Mononuclear cell (primary cell): ENCODE data around the gene TANGO2. TPM values are rescaled to one million over a fixed set of nuclear protein-coding genes. Genes with fewer than 3 reads are reported as not detected.

Experiments
- H3K27me3 ChIP-seq: 2 replicates; pipeline ENCODE4 v1.6.0; 2011; ENCODE audit warnings: low read length, control low read depth; ENCODE audit not compliant: insufficient read depth
- H3K4me1 ChIP-seq: 2 replicates; pipeline ENCODE4 v1.5.1; 2011; ENCODE audit warnings: mild to moderate bottlenecking, low read length, control low read depth; ENCODE audit not compliant: insufficient read depth
- H3K4me3 ChIP-seq: 2 replicates; pipeline ENCODE4 v1.5.1; 2011; ENCODE audit warnings: mild to moderate bottlenecking, low read length, moderate library complexity
- H3K9me3 ChIP-seq: 2 replicates; pipeline ENCODE4 v1.5.1; 2011; ENCODE audit warnings: low read depth, mild to moderate bottlenecking, control low read depth, low read length
- total RNA-seq: library from RNA; depleted of rRNA; stranded (reverse); fragments of >200 nt; gene quantifications from one replicate; pipeline ENCODE4 v1.2.3, GENCODE V29; 2012

Gene TANGO2
- total RNA-seq, 1 donor = 20.1 TPM

DNA sequence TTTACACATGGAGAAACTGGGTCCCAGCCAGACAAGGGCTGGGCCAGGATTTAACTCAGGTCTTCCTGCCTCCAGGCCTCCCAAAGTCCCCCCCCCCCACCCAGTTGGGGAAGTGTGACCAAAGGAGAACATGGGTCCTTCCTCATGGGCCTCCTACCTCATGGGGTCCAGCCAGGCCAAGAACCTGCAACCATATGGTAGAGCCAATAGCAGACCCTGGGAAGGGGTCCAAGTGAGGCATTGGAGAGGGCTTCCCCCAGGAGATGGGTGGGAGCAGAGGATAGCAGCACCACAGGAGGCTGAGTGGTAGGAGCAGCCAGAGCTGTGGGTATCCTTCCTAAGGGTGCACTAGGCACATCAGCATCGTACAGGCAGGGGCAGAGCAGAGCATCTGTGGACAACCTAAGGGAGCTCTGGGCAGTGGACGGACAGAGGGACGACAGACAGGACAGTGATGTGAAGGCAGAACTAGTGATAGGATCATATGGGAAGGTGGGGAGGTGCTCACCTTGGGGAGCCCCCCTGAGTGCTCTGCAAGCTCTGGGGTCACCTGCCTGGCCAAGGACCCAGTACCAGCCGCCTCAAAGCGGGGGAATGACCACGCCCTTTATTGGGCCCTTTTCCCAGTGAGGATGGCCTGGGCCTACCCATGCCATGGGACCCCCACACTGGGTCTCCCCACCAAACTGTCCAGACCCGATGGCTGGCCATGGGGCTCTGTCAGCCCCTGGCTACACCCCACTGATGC, 8.7 kb upstream of the TANGO2 start:
- Histone ChIP-seq H3K4me1 (peaks cover 2% of the 10 kb centered on the region), H3K4me3 (no peak overlapping the region), H3K9me3 (no peaks in the 10 kb centered on the region), H3K27me3 (peaks cover 10% of the 10 kb centered on the region)

GRCh38 chr22:20012741-20013331, 8.1 kb upstream of the TANGO2 start:
- H3K4me1 ChIP-seq = peaks cover 7% of the 10 kb centered on the region
- no peaks in the 10 kb centered on the region for H3K9me3 ChIP-seq
- H3K4me3 ChIP-seq = no peak overlapping the region
- peaks cover 15% of the 10 kb centered on the region for H3K27me3 ChIP-seq

DNA sequence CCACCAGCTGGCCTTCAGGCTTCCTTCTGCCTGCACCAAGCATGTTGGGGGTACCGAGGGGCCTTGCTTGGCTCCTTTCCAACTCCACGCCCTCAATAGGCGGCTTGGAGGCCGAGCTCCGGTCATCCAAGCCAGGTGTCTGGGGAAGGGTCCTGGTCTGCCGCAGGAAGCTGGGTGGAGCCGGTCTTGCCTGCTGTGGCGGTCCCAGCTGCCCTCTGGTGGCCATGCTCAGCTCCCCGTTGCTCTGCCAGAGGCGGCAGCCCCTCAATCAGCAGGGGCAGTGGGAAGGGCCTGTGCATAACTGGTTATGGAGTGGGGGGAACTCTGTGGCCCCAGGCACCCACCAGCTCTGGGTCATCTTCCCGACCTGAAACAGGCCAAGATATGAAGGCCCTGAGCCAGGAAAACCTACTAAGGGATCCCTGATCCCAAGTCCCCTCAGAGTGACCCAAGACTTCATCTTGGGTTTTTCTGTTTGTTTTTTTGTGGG, 7.5 kb upstream of the TANGO2 start:
- H3K9me3 ChIP-seq = no peaks in the 10 kb centered on the region
- no peak overlapping the region for H3K4me3 ChIP-seq
- peaks cover 20% of the 10 kb centered on the region for H3K27me3 ChIP-seq
- peaks cover 7% of the 10 kb centered on the region for H3K4me1 ChIP-seq

DNA sequence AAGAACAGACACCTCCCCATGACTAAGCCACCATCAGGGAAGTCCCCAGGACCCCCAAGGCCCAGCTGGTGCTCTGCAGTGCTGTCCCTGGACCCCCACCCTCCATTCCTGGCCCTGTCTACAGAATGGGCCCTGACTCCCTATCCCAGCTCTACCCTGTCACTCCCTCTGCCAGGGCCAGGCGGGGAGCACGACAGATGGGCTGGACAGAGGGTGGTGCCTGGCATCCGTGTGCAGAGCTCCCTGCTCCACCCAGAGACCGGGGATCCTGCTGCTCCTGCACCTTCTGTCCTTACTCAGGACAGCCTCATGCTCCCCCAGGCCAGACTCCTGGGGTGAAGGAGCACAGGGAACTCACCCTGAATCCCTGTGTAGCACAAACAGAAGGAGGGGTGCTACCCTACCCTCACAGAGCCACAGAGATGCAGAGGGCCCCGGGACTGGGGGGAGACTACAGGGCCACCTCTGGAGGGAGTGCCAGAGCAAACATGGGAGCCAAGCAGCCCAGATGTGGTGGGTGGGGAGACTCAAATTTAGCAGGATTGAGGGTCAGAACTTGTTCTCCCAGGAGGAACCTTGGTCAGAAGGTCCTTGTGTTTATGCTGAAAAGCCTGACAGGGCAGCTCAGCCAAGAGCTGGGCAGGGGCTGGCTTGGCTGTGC, 6.3 kb upstream of the TANGO2 start:
- no peaks in the 10 kb centered on the region for H3K9me3 ChIP-seq
- H3K27me3 ChIP-seq = peaks cover 20% of the 10 kb centered on the region
- H3K4me3 ChIP-seq = no peak overlapping the region
- H3K4me1 ChIP-seq = peaks cover 7% of the 10 kb centered on the region

GRCh38 chr22:20015187-20015625, 5.7 kb upstream of the TANGO2 start:
- H3K4me1 ChIP-seq = peaks cover 9% of the 10 kb centered on the region
- no peaks in the 10 kb centered on the region for H3K9me3 ChIP-seq
- peaks cover 20% of the 10 kb centered on the region for H3K27me3 ChIP-seq
- no peak overlapping the region for H3K4me3 ChIP-seq

- Histone ChIP-seq H3K4me1 (peaks cover 13% of the 10 kb centered on the region), H3K4me3 (peak overlapping the region; percentile 48)
These were observed 4.8 kb upstream of the TANGO2 start for GRCh38 chr22:20015971-20016733.

GRCh38 chr22:20016734-20017621, 3.9 kb upstream of the TANGO2 start, which contains the start of gene ARVCF:
Gene ARVCF (minus strand): TSS chr22:20016823. CDS start chr22:19990794, 26,029 bp downstream.
- Histone ChIP-seq H3K4me1 (peaks cover 17% of the 10 kb centered on the region), H3K27me3 (peaks cover 20% of the 10 kb centered on the region), H3K4me3 (peak within 1 kb of the TSS; percentile 48), H3K9me3 (no peaks in the 10 kb centered on the region)

More at GRCh38 chr22:20015971-20016733, 4.8 kb upstream of the TANGO2 start:
- no peaks in the 10 kb centered on the region for H3K9me3 ChIP-seq
- H3K27me3 ChIP-seq = peaks cover 20% of the 10 kb centered on the region

- Histone ChIP-seq H3K4me3 (no peak overlapping the region), H3K9me3 (no peaks in the 10 kb centered on the region), H3K27me3 (peaks cover 20% of the 10 kb centered on the region), H3K4me1 (peaks cover 23% of the 10 kb centered on the region)
These were observed 3.3 kb upstream of the TANGO2 start for GRCh38 chr22:20017622-20017958.

DNA sequence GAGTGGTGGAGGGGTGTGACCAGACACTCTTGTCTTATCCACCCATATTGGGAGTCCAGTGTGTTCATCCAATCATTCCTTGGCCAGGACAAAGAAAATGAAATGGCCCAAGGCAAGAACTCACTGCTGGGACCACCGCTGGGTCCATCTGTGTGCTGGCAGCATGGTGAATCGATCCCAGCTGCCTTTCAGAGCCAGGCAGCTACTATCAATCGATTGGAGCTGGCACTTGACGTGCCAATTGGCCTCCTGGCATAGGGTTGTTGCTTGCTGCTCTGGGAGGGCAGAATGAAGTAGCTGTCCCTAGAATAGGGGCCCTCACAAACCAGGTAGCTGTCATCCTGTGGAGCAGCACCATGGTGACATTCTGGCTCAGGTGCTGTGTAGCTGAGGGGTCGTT, 2.9 kb upstream of the TANGO2 start:
- H3K27me3 ChIP-seq = peaks cover 20% of the 10 kb centered on the region
- peaks cover 27% of the 10 kb centered on the region for H3K4me1 ChIP-seq
- H3K9me3 ChIP-seq = no peaks in the 10 kb centered on the region
- no peak overlapping the region for H3K4me3 ChIP-seq

DNA sequence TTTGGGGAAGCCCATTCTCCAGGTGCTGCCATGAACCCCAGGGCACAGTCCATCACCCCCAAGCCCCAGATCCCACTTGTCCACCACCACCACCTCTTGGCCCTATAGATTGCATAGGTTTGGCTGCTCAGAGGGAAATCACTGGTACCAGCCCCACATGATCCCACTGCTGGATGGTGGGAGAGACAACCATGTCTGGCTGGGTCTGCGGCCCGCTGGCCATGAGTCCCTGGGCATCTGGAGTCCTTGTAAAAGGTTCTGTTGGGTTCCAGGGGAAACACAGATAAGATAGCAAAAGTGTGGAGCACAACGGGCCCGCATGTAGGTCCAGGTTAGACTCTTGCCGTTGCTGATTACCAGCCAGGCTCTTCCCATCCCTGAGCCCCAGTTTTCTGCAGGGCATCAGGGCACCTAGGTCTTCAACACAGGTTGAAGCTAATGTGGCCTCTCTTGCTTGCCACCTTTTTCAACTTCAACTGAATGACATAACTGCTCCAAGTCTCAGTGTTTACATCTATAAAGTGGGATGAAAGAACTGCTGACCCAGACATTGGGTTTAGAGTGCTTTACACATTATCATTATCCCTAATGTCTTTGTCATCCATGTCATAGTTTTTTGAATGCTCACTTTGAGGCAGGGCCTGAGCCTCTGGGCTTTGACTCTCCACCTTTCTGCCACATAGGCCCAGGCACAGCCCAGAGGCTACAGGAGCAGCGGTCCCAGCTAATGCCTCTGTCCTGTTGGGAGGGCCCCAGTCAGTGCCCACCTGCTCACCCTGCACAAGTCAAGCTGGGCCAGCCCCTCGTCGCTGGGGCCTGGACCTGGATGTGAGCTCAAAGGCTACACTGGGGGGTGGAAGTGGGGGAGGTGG, 1.0 kb upstream of the TANGO2 start:
- peaks cover 35% of the 10 kb centered on the region for H3K4me1 ChIP-seq
- H3K4me3 ChIP-seq = peak overlapping the region; percentile 96
- peaks cover 19% of the 10 kb centered on the region for H3K27me3 ChIP-seq
- H3K9me3 ChIP-seq = no peaks in the 10 kb centered on the region

GRCh38 chr22:20021196-20022181, 579 bp downstream of the TANGO2 start:
- Histone ChIP-seq H3K27me3 (peaks cover 10% of the 10 kb centered on the region), H3K9me3 (no peaks in the 10 kb centered on the region), H3K4me1 (peaks cover 35% of the 10 kb centered on the region), H3K4me3 (peak overlapping the region; percentile 96)

GRCh38 chr22:20022231-20022977, 1.5 kb downstream of the TANGO2 start:
- Histone ChIP-seq H3K9me3 (no peaks in the 10 kb centered on the region), H3K4me1 (peaks cover 30% of the 10 kb centered on the region), H3K4me3 (no peak overlapping the region), H3K27me3 (peaks cover 9% of the 10 kb centered on the region)
